Muscle of arm (tissue), 14 donors: ENCODE results near the gene CBX7. TPM values are rescaled to one million over a fixed set of nuclear protein-coding genes. Genes with fewer than 3 reads are reported as not detected.

ENCODE experiments used
- DNase-seq: peaks from one replicate; pipeline ENCODE4 v3.0.0-alpha.2; 2013
- long read RNA-seq, 11 donors: transcript quantifications; one replicate each; lab custom pipeline, GENCODE V29; 2026
- polyA plus RNA-seq, 12 donors: library from polyadenylated mRNA; unstranded; fragments of 120-200 nt; gene quantifications; one replicate each; pipeline ENCODE4 v1.2.1, GENCODE V29; 2013; ENCODE audit not compliant: insufficient read length in 12 of 12

CBX7 gene
- polyA plus RNA-seq: 1 to 10 TPM in 11 of 12 donors, not detected in 1; 2.4 to 7.5 (median 3.7) TPM
- long read RNA-seq, donor 1: 0 reads
- long read RNA-seq, donor 2: 0 reads
- long read RNA-seq, donor 3: 0 reads
- long read RNA-seq, donor 4: 0 reads
- long read RNA-seq, donor 5: 0 reads
- long read RNA-seq, donor 6: 0 reads
- long read RNA-seq, donor 7: 0 reads
- long read RNA-seq, donor 8: 0 reads
- long read RNA-seq, donor 9: 0 reads
- long read RNA-seq, donor 10, full-length matches to known transcripts: 1 of 1 reads
- long read RNA-seq, donor 10, partial matches to known transcripts: 0 of 1 reads
- long read RNA-seq, donor 10, other reads (novel, unspliced or antisense): 0 of 1 reads
- long read RNA-seq, donor 11: 0 reads

GRCh38 chr22:39152511-39153219 lies at the start of gene CBX7:
CBX7 (minus strand) TSS chr22:39152680; CDS start chr22:39152444, 236 bp downstream.
- peak; percentile 81 for DNase-seq

GRCh38 chr22:39197578-39197977 lies 45.1 kb upstream of the CBX7 start:
- DNase-seq: no peak

- DNase-seq: no peak
Measured at GRCh38 chr22:39194098-39194497, 41.6 kb upstream of the CBX7 start.

GRCh38 chr22:39188809-39189208 lies 36.3 kb upstream of the CBX7 start:
- no peak for DNase-seq

GRCh38 chr22:39185601-39186012 lies 33.1 kb upstream of the CBX7 start:
- DNase-seq: no peak

- no peak for DNase-seq
Measured at GRCh38 chr22:39184586-39185577, 32.4 kb upstream of the CBX7 start.

GRCh38 chr22:39183991-39184585 lies 31.6 kb upstream of the CBX7 start:
- no peak for DNase-seq

GRCh38 chr22:39182478-39183030 lies 30.1 kb upstream of the CBX7 start:
- no peak for DNase-seq

- no peak for DNase-seq
Measured at GRCh38 chr22:39181778-39182177, 29.3 kb upstream of the CBX7 start.

- DNase-seq: no peak
Measured at GRCh38 chr22:39181356-39181755, 28.9 kb upstream of the CBX7 start.

GRCh38 chr22:39179841-39180335 lies 27.4 kb upstream of the CBX7 start:
- DNase-seq: no peak

- DNase-seq: no peak
Measured at GRCh38 chr22:39179401-39179827, 26.9 kb upstream of the CBX7 start.

- no peak for DNase-seq
Measured at GRCh38 chr22:39178206-39179111, 26.0 kb upstream of the CBX7 start.

- no peak for DNase-seq
Measured at GRCh38 chr22:39177791-39178190, 25.3 kb upstream of the CBX7 start.

- no peak for DNase-seq
Measured at GRCh38 chr22:39177456-39177775, 24.9 kb upstream of the CBX7 start.

- DNase-seq: no peak
Measured at GRCh38 chr22:39176714-39177455, 24.4 kb upstream of the CBX7 start.

GRCh38 chr22:39176143-39176713 lies 23.7 kb upstream of the CBX7 start:
- no peak for DNase-seq

GRCh38 chr22:39175353-39176142 lies 23.1 kb upstream of the CBX7 start:
- DNase-seq: no peak
